Karpas-422 (cell line): Measurements from ENCODE around the gene PLA2G2C. TPM values are rescaled to one million over a fixed set of nuclear protein-coding genes. Genes with fewer than 3 reads are reported as not detected.
"Not testable (repeated sequence)": the region's sequence is repeated elsewhere in the genome, so short reads cannot be mapped to it uniquely, and the experiment has no call there.

Experiments
- DNase-seq: peaks from one replicate; pipeline ENCODE4 v3.0.0-alpha.2; 2015
- H2AFZ ChIP-seq: fragments of 200-600 bp; sonication (generic); 2 replicates; pipeline ENCODE4 v1.6.1; 2014; ENCODE audit warnings: antibody characterized with exemption, low read length, mixed read lengths
- H3K27ac ChIP-seq: fragments of 200-600 bp; sonication (generic); 2 replicates; pipeline ENCODE4 v1.5.1; 2014; ENCODE audit warnings: mild to moderate bottlenecking, low read length, moderate library complexity
- H3K27me3 ChIP-seq: fragments of 200-600 bp; sonication (generic); 2 replicates; pipeline ENCODE4 v1.6.1; 2014; ENCODE audit warnings: low read length, mixed read lengths
- H3K36me3 ChIP-seq: fragments of 200-600 bp; sonication (generic); 2 replicates; pipeline ENCODE4 v1.6.1; 2014; ENCODE audit warnings: low read length, mixed read lengths; ENCODE audit not compliant: insufficient read depth
- H3K4me1 ChIP-seq: fragments of 200-600 bp; sonication (generic); 2 replicates; pipeline ENCODE4 v1.6.1; 2014; ENCODE audit warnings: mild to moderate bottlenecking, low read length, mixed read lengths
- H3K4me2 ChIP-seq: fragments of 200-600 bp; sonication (generic); 2 replicates; pipeline ENCODE4 v1.6.1; 2014; ENCODE audit warnings: low read length, low read depth, mild to moderate bottlenecking; ENCODE audit not compliant: poor library complexity, severe bottlenecking
- H3K4me3 ChIP-seq: fragments of 200-600 bp; sonication (generic); 2 replicates; pipeline ENCODE4 v1.5.1; 2014; ENCODE audit warnings: mild to moderate bottlenecking, antibody characterized with exemption, low read length, mixed read lengths
- H3K79me2 ChIP-seq: fragments of 200-600 bp; sonication (generic); 2 replicates; pipeline ENCODE4 v1.6.1; 2014; ENCODE audit warnings: mild to moderate bottlenecking, low read length, mixed read lengths
- H3K9ac ChIP-seq: fragments of 200-600 bp; sonication (generic); 2 replicates; pipeline ENCODE4 v1.6.0; 2014; ENCODE audit warnings: low read length
- H3K9me2 ChIP-seq: fragments of 200-600 bp; sonication (generic), shearing (Covaris generic); replicated peaks from 2 replicates; pipeline ENCODE4 v1.6.0; 2014; ENCODE audit warnings: mild to moderate bottlenecking, low read length, moderate library complexity; ENCODE audit not compliant: insufficient read depth
- H3K9me3 ChIP-seq: fragments of 300-700, 200-600 bp; sonication (generic); 2 replicates; pipeline ENCODE4 v1.6.1; 2014; ENCODE audit warnings: low read length, mixed read lengths
- H4K20me1 ChIP-seq: fragments of 200-600 bp; sonication (generic); 2 replicates; pipeline ENCODE4 v1.6.1; 2014; ENCODE audit warnings: mild to moderate bottlenecking, antibody characterized with exemption, low read length, low read depth; ENCODE audit not compliant: insufficient read depth
- total RNA-seq: library from RNA; depleted of rRNA; stranded (reverse); fragments of >200 nt; shearing (Covaris generic); gene quantifications from 2 replicates; pipeline ENCODE4 v1.2.3, GENCODE V29; 2014; ENCODE audit warnings: low replicate concordance; rRNA removed

Gene PLA2G2C, protein sequence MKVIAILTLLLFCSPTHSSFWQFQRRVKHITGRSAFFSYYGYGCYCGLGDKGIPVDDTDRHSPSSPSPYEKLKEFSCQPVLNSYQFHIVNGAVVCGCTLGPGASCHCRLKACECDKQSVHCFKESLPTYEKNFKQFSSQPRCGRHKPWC
- total RNA-seq = not detected in 2 replicates

DNA sequence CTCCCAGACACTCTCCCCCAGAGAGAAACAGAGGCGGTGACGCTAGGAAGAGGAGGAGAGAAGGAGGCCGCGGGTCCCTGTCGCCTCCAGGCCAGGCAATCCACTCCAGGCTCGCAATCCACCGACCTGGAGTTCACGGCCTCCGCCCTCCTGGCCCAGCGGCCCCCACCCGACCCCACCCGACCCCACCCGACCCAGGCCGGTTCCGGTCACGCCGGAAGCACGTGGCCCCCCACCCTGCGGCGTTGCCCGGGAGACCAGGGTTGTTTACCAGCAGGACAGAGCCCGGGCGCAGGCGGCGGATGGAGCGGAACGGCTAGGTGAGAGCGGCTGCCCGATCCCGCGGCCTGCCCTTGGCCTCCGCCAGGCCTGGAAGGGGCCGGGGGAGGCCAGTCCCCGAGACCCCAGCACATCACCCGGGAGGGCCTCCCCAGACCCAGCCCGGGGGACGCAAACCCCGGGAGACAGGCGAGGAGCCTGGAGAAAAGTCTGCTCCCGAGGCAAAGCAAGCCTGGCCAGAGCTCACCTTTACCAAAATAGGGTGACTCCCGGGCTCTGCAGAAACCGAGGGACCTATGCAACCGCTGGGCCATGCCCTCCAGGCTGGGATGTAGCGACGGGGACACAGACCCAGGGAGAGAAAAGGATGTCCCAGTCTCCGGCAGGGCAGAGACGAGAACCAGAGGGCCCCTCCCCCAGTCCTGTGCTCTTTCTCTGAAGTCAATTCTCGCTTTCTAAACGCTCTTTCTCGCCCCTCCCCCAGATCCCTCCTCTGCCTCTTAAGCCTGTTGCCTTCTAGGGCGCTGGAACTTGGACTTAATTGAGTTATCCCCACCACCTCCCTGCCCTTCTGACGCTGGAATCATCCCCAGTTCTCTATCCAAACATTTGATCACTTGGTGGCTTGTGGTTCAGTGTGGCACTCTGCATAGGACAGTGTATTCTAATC lies at the start of gene PLA2G2C, which contains the start of gene UBXN10:
Gene PLA2G2C, minus strand, starts transcription at position 685 of the 949 bp plus-strand sequence. CDS start 9,155 bp downstream, outside the sequence.
Gene UBXN10, plus strand, starts transcription at position 263 of the 949 bp plus-strand sequence. CDS start 4,466 bp downstream, outside the sequence.
- no peak within 1 kb of the TSS for H3K9ac ChIP-seq
- H3K79me2 ChIP-seq = no peaks in the 10 kb centered on the region
- H3K27me3 ChIP-seq = no peaks in the 10 kb centered on the region
- H2AFZ ChIP-seq = no peak within 1 kb of the TSS; the same call in 1 of the 2 replicates
- no peak for DNase-seq
- no peak within 1 kb of the TSS for H3K27ac ChIP-seq
- no peaks in the 10 kb centered on the region for H4K20me1 ChIP-seq
- H3K9me2 ChIP-seq = no peaks in the 10 kb centered on the region
- H3K36me3 ChIP-seq = no peaks in the 10 kb centered on the region
- no peaks in the 10 kb centered on the region for H3K9me3 ChIP-seq
- H3K4me2 ChIP-seq = no peak within 1 kb of the TSS
- peaks cover 29% of the 10 kb centered on the region for H3K4me1 ChIP-seq
- H3K4me3 ChIP-seq = no peak within 1 kb of the TSS

DNA sequence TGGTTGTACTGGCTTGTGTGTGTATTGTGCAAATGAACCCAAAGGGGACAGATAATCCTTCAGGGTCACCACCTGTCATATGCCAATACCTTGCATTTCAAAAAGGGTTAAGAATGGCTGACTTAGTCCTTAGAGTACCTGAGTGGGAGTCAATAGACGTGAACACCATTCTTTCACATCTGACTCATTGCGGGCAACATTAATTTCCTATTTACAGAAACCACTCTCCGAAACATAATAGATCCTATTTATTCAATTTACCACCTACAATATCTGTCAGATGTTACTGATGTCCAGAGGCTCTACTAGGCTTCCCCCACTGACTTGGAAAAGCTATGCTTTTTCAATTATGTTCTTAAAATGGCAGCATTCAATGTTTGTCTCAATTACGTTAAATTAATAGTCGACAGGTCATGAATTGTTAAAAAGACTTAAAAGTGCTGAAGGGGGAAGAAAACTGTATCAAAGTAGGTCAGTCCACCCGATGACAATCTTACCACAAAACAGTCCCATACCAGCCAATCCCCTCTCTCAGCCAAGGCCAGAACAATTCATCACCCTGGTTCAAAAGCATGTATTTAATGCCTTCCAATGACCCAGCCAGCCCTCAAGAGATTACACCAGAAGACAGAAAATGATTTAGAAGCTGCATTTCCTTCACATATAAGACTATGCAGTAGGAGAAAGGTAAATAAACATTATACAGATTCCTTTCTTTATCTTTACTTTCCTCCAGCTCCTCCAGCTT lies 48.6 kb upstream of the PLA2G2C start:
- H3K27ac ChIP-seq = no peak overlapping the region
- H3K79me2 ChIP-seq = no peaks in the 10 kb centered on the region
- H3K4me1 ChIP-seq = no peaks in the 10 kb centered on the region
- no peak overlapping the region for H3K4me3 ChIP-seq
- H3K27me3 ChIP-seq = no peaks in the 10 kb centered on the region
- no peak overlapping the region for H3K4me2 ChIP-seq
- H3K36me3 ChIP-seq = no peaks in the 10 kb centered on the region
- H3K9me3 ChIP-seq = no peaks in the 10 kb centered on the region
- H4K20me1 ChIP-seq = no peaks in the 10 kb centered on the region
- H3K9ac ChIP-seq = no peak overlapping the region
- H2AFZ ChIP-seq = no peak overlapping the region
- no peaks in the 10 kb centered on the region for H3K9me2 ChIP-seq
- no peak for DNase-seq

DNA sequence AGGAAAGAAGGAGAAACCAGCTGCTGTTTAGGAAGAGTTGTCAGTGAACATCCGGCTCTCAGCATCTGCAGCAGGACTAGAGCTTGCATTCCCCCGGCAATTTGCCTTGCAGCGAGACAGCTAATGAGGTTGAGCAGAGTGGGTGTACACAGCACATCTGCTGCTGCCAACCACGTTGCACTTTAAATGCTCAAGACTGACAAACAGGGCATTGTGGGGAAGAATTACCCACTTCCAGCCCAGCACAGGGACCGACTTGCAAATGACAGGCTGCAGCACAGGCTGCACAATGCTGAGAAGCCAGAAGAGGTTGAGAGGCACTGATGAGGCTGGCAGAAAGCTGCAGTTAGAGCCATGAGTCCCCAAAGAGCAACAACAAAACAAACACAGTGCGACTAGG lies 47.5 kb upstream of the PLA2G2C start:
- Histone ChIP-seq H3K4me1 (no peaks in the 10 kb centered on the region), H3K79me2 (no peaks in the 10 kb centered on the region), H3K4me2 (no peak overlapping the region), H3K27me3 (no peaks in the 10 kb centered on the region), H3K27ac (no peak overlapping the region), H3K9me3 (no peaks in the 10 kb centered on the region), H3K9ac (no peak overlapping the region), H3K36me3 (no peaks in the 10 kb centered on the region), H4K20me1 (no peaks in the 10 kb centered on the region), H2AFZ (no peak overlapping the region), H3K4me3 (no peak overlapping the region), H3K9me2 (no peaks in the 10 kb centered on the region)
- DNase-seq = no peak

DNA sequence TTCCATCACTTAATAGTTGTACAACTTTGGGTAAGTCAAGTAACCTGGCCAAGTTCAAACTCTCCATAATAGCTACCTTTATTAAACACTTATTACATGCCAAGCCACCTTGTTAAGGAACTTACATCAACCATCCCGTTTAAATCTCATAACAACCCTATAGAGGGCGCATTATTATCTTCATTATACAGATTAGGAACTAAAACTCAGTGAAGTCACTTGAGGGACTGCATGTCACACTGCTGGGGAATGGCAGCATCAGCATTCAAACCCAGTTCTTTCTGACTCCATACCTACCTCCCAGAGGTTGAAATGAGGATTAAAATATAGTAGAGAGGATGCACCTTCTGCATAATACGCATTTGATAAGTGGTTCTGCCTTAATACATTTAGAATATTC lies 47.1 kb upstream of the PLA2G2C start:
- Histone ChIP-seq H3K27me3 (no peaks in the 10 kb centered on the region), H2AFZ (no peak overlapping the region), H3K27ac (no peak overlapping the region), H3K36me3 (no peaks in the 10 kb centered on the region), H3K4me3 (no peak overlapping the region), H3K4me1 (no peaks in the 10 kb centered on the region), H4K20me1 (no peaks in the 10 kb centered on the region), H3K4me2 (no peak overlapping the region), H3K79me2 (no peaks in the 10 kb centered on the region), H3K9me3 (no peaks in the 10 kb centered on the region), H3K9me2 (no peaks in the 10 kb centered on the region), H3K9ac (no peak overlapping the region)
- DNase-seq = peak; percentile 81

DNA sequence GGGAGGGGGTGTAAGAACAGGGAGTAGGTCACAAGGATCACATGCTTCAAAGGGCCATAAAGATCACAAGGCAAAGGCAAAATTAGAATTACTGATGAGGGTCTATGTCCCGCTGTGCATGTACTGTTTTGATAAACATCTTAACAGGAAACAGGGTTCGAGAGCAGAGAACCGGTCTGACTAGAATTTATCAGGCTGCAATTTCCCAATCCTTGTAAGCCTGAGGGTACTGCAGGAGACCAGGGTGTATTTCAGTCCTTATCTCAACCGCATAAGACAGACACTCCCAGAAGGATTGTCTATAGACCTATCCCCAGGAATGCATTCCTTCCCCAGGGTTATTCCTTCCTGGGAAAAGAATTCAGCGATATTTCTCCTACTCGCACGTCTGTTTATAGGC lies 46.2 kb upstream of the PLA2G2C start:
- H3K4me1 ChIP-seq, H3K27ac ChIP-seq, H2AFZ ChIP-seq, H3K9ac ChIP-seq, H4K20me1 ChIP-seq, H3K4me2 ChIP-seq, H3K36me3 ChIP-seq, H3K27me3 ChIP-seq, H3K9me3 ChIP-seq, H3K4me3 ChIP-seq, H3K79me2 ChIP-seq, H3K9me2 ChIP-seq, DNase-seq: not testable (repeated sequence)

DNA sequence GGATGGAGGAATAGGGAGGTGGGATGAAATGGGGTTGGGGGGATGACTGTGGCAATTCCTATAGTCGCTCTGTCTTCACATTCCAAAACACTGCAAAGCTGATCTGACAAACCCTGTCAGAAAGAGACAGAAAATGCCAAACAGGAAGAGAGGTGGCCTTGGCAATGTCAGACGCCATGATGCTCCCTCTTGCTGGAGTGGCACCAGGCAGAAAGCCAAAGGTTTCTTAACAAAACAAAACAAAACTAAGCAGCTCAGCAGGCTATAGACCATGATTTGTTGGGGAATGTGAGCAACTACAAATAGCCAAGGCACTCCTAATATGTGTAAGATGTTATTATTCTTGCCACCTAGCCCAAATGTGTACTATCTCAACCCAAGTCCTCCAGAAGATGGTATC lies 42.9 kb upstream of the PLA2G2C start:
- H3K4me1 ChIP-seq = no peaks in the 10 kb centered on the region
- H3K9me2 ChIP-seq = no peaks in the 10 kb centered on the region
- no peak overlapping the region for H2AFZ ChIP-seq
- no peak overlapping the region for H3K4me3 ChIP-seq
- H3K4me2 ChIP-seq = no peak overlapping the region
- no peak overlapping the region for H3K27ac ChIP-seq
- H3K9me3 ChIP-seq = no peaks in the 10 kb centered on the region
- DNase-seq = no peak
- no peaks in the 10 kb centered on the region for H3K36me3 ChIP-seq
- no peaks in the 10 kb centered on the region for H3K27me3 ChIP-seq
- no peak overlapping the region for H3K9ac ChIP-seq
- H4K20me1 ChIP-seq = no peaks in the 10 kb centered on the region
- H3K79me2 ChIP-seq = no peaks in the 10 kb centered on the region

DNA sequence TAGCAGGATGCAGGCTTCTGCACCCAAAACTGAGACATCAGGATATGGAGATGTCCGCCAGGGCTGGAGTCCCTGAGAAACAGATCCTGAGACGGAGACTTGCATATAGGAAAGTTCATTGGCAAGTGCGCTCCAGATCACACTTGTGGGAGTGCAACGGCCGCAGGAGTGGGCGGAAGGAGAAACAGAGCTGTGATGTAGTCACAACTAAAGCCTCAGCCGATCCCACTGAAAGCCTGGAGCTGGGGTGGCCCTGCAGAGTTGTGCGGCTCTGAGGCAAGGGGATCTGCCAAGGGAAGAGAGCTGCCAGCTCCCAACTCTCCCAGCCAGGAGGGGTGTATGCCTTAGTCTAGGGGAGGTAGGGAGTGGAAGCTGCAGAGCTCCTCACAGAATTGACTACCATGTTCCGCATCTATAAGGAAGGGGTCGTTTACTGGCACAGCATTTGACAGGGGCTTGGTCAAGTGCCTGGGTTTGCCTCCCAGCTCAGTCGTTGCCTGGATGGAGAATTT lies 42.1 kb upstream of the PLA2G2C start:
- Histone ChIP-seq H3K9ac (no peak overlapping the region), H3K4me2 (no peak overlapping the region), H3K36me3 (no peaks in the 10 kb centered on the region), H3K79me2 (no peaks in the 10 kb centered on the region), H3K27me3 (no peaks in the 10 kb centered on the region), H4K20me1 (no peaks in the 10 kb centered on the region), H3K9me2 (no peaks in the 10 kb centered on the region), H3K9me3 (no peaks in the 10 kb centered on the region), H3K4me1 (no peaks in the 10 kb centered on the region), H3K27ac (no peak overlapping the region), H2AFZ (no peak overlapping the region), H3K4me3 (no peak overlapping the region)
- no peak for DNase-seq

DNA sequence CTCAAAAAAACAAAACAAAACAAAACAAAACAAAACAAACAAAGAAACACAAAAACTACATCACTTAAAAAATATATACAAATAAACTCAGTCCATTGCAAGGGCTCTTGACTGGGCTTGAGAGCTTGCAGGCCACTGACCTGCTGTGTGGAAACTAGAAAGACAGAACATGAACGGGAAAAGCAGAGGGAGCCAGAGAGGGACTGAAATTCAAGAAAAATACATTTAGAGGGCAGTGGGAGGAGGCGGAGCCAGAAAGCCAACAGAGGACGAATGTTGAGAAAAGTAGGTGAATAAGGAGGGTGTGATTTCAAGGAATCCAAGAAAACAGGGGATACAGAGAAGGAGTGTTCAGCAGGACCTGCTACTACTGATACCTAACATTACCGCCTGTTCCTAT lies 41.4 kb upstream of the PLA2G2C start:
- no peaks in the 10 kb centered on the region for H3K9me3 ChIP-seq
- no peak overlapping the region for H2AFZ ChIP-seq
- H3K9ac ChIP-seq = no peak overlapping the region
- H3K79me2 ChIP-seq = no peaks in the 10 kb centered on the region
- H3K27me3 ChIP-seq = no peaks in the 10 kb centered on the region
- no peaks in the 10 kb centered on the region for H3K36me3 ChIP-seq
- H3K9me2 ChIP-seq = no peaks in the 10 kb centered on the region
- no peaks in the 10 kb centered on the region for H3K4me1 ChIP-seq
- H3K27ac ChIP-seq = no peak overlapping the region
- H4K20me1 ChIP-seq = no peaks in the 10 kb centered on the region
- H3K4me2 ChIP-seq = no peak overlapping the region
- H3K4me3 ChIP-seq = no peak overlapping the region
- no peak for DNase-seq
